ENCODE results near the gene DNAJB12.

The DNAJB12 gene

GRCh38 chr10:72354356-72355213 is at the start of gene DNAJB12 (continued):
- no peak for TF ChIP-seq ZNF571 (tag by site-specific recombination; IDR thresholded peaks at IDR 0.05)
- no peak for TF ChIP-seq ZNF473 (tag by site-specific recombination; IDR thresholded peaks at IDR 0.05)
- TF ChIP-seq PRDM2 (tag by site-specific recombination; IDR thresholded peaks at IDR 0.05; ENCODE audit: borderline replicate concordance): no peak
- 0 out of 2 replicates have a peak, but pooled peaks have one; percentile 14 for TF ChIP-seq ZNF707 (tag by site-specific recombination; IDR thresholded peaks at IDR 0.05)
- TF ChIP-seq ZNF785 (tag by site-specific recombination; IDR thresholded peaks at IDR 0.05): no peak; the same call in none of the 2 replicates
- TF ChIP-seq SALL2 (tag by site-specific recombination; IDR thresholded peaks at IDR 0.05; ENCODE audit: borderline replicate concordance): no peak
- TF ChIP-seq ZNF391 (tag by site-specific recombination; IDR thresholded peaks at IDR 0.05; ENCODE audit: borderline replicate concordance, low read depth): peak; percentile 97
- TF ChIP-seq ZNF621 (tag by site-specific recombination; IDR thresholded peaks at IDR 0.05): no peak
- TF ChIP-seq ZIC2 (tag by site-specific recombination; IDR thresholded peaks at IDR 0.05): peak; percentile 87
- peak; percentile 51; the same call in 1 of the 2 replicates for TF ChIP-seq ZNF488 (tag by site-specific recombination; IDR thresholded peaks at IDR 0.05)
- TF ChIP-seq PBX3 (CRISPR knock-in tag; IDR thresholded peaks at IDR 0.05): peak; percentile 70; the same call in 1 of the 2 replicates
- TF ChIP-seq HOXC10 (CRISPR knock-in tag; IDR thresholded peaks at IDR 0.05): no peak
- TF ChIP-seq ZBTB44 (tag by site-specific recombination; IDR thresholded peaks at IDR 0.05): 0 out of 2 replicates have a peak, but pooled peaks have one; percentile 48
- no peak for TF ChIP-seq GFI1B (tag by site-specific recombination; IDR thresholded peaks at IDR 0.05)
- TF ChIP-seq ZFP41 (tag by site-specific recombination; IDR thresholded peaks at IDR 0.05; ENCODE audit: borderline replicate concordance): no peak
- TF ChIP-seq ZNF362 (tag by site-specific recombination; IDR thresholded peaks at IDR 0.05): peak; percentile 66; the same call in 1 of the 2 replicates
- no peak for TF ChIP-seq BCL11B (tag by site-specific recombination; IDR thresholded peaks at IDR 0.05; ENCODE audit: low read depth)
- no peak for TF ChIP-seq ZNF791 (tag by site-specific recombination; IDR thresholded peaks at IDR 0.05)
- TF ChIP-seq ZNF677 (tag by site-specific recombination; IDR thresholded peaks at IDR 0.05): no peak
- TF ChIP-seq ZNF704 (tag by site-specific recombination; IDR thresholded peaks at IDR 0.05): 0 out of 2 replicates have a peak, but pooled peaks have one; percentile 51
- TF ChIP-seq ZNF670 (tag by site-specific recombination; IDR thresholded peaks at IDR 0.05; ENCODE audit: low read depth): no peak
- peak; percentile 74 for TF ChIP-seq SP2 (tag by site-specific recombination; IDR thresholded peaks at IDR 0.05)
- TF ChIP-seq ZNF223 (tag by site-specific recombination; IDR thresholded peaks at IDR 0.05): no peak
